ENCODE measurements around the gene CPNE1. TPM values are rescaled to one million over a fixed set of nuclear protein-coding genes. Genes with fewer than 3 reads are reported as not detected.

Gene CPNE1
- total RNA-seq, 1 experiment from 2014 or later = 333 TPM

DNA sequence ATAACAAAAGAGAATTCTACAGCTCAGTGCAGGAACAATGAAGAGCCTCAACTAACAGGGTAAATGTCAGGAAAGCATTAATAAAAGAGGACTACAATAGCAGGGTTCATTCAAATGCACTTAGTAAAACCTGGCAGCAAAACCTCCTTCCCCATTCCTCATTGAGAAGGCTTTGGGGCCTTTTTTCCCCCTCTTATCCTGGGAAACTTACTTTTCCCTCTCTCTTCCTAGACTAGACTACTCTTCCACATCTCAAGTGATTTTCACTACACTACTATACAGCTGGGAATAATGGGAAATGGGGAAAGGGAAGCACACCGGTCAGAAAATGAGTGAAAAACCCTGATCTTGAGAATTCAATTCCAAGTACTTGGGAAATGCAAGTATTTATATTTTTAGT, 44.6 kb upstream of the CPNE1 start (continued):
- TF ChIP-seq, protein P1, sequence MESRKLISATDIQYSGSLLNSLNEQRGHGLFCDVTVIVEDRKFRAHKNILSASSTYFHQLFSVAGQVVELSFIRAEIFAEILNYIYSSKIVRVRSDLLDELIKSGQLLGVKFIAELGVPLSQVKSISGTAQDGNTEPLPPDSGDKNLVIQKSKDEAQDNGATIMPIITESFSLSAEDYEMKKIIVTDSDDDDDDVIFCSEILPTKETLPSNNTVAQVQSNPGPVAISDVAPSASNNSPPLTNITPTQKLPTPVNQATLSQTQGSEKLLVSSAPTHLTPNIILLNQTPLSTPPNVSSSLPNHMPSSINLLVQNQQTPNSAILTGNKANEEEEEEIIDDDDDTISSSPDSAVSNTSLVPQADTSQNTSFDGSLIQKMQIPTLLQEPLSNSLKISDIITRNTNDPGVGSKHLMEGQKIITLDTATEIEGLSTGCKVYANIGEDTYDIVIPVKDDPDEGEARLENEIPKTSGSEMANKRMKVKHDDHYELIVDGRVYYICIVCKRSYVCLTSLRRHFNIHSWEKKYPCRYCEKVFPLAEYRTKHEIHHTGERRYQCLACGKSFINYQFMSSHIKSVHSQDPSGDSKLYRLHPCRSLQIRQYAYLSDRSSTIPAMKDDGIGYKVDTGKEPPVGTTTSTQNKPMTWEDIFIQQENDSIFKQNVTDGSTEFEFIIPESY (IDR thresholded peaks at IDR 0.05; ENCODE audit: extremely low read depth, insufficient replicate concordance, low read length) = no peak
- TF ChIP-seq JUND (IDR thresholded peaks at IDR 0.05) = no peak
- TF ChIP-seq, protein P2, sequence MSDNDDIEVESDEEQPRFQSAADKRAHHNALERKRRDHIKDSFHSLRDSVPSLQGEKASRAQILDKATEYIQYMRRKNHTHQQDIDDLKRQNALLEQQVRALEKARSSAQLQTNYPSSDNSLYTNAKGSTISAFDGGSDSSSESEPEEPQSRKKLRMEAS (IDR thresholded peaks at IDR 0.05) = no peak
- TF ChIP-seq TCF7L2 (IDR thresholded peaks at IDR 0.05; ENCODE audit: borderline replicate concordance, extremely low read depth, insufficient read depth, insufficient read length) = no peak
- TF ChIP-seq ELF1 (IDR thresholded peaks at IDR 0.05; ENCODE audit: borderline replicate concordance, low read depth) = no peak
- no peak for TF ChIP-seq FOSL1 (IDR thresholded peaks at IDR 0.05; ENCODE audit: low read depth)
- no peak for TF ChIP-seq RAD21 (IDR thresholded peaks at IDR 0.05; ENCODE audit: low read depth)
- no peak for TF ChIP-seq CEBPB (IDR thresholded peaks at IDR 0.05; ENCODE audit: low read depth)

DNA sequence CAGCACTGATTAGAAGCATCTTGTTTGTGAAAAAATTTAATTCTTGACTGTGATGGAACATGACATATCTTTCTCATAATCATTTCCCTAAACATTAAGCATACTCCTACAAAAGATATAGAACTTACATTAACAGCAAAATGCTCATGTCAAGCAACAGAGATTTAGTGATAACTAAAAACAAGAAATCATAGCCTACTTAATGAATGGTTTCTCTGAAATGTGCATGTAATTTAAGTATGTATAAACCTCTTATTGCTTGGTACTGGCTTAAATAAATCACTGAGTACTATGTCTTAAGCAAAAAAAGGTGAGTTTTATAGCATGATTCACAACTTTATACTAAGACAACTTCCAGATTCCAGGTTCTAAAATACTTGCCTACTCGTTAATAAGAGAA, 43.8 kb upstream of the CPNE1 start:
- Histone ChIP-seq H4K20me1 (ENCODE audit: insufficient read depth) (peaks cover 65% of the 10 kb centered on the region), H3K9ac (ENCODE audit: low read length) (no peak overlapping the region), H3K9me3 (ENCODE audit: control insufficient read depth in 1 of 2, insufficient read depth in 1 of 2, low read depth in 1 of 2, low read length in 2 of 2) (no peaks in the 10 kb centered on the region), H2AFZ (ENCODE audit: low read depth, low read length, poor library complexity, severe bottlenecking) (no peak overlapping the region), H3K4me2 (ENCODE audit: low read length) (no peak overlapping the region), H3K79me2 (ENCODE audit: insufficient read depth, low read length) (peaks cover 93% of the 10 kb centered on the region), H3K36me3 (ENCODE audit: control insufficient read depth in 1 of 2, insufficient read depth in 2 of 2, low read length in 2 of 2) (peaks cover 78 to 88% of the 10 kb centered on the region in 2 experiments), H3K9me2 (ENCODE audit: insufficient read depth) (no peaks in the 10 kb centered on the region), H3K27me3 (ENCODE audit: insufficient read depth, low read length) (no peaks in the 10 kb centered on the region), H3K4me1 (ENCODE audit: control insufficient read depth in 1 of 2, insufficient read depth in 2 of 2, low read length in 2 of 2) (no peaks in the 10 kb centered on the region), H3K4me3 (replicated peaks in 1 of 2; ENCODE audit: low read depth in 1 of 2, low read length in 2 of 2) (no peak overlapping the region), H3K27ac (ENCODE audit: low read depth, low read length) (no peak overlapping the region)
- ATAC-seq = no peak
- ChIA-PET POLR2A (no interaction called here), CTCF (interaction anchor here (1.5 kb wide), 1 partner anchor 239 kb away, joined by 3 read pairs; no protein-coding TSS in a partner anchor), RAD21 (ENCODE audit: low non-redundant PET in 1 of 2, low total read pairs in 2 of 2, uncharacterized antibody in 2 of 2, unreplicated experiment in 2 of 2) (no interaction called here)
- no peak for DNase-seq (ENCODE audit: low read depth, low spot score)
- no TSS peak for BruUV-seq (replicated peaks)
- TF ChIP-seq ZFX (IDR thresholded peaks at IDR 0.05) (no peak), EGR1 (IDR thresholded peaks at IDR 0.05; ENCODE audit: low read depth) (no peak), EZH2phosphoT487 (IDR thresholded peaks at IDR 0.05; ENCODE audit: borderline replicate concordance) (no peak), RAD21 (IDR thresholded peaks at IDR 0.05; ENCODE audit: low read depth) (no peak), TCF7L2 (IDR thresholded peaks at IDR 0.05; ENCODE audit: borderline replicate concordance, extremely low read depth, insufficient read depth, insufficient read length) (no peak), ZNF274 (IDR thresholded peaks at IDR 0.05; ENCODE audit: low read depth, low read length) (no peak), ELF1 (IDR thresholded peaks at IDR 0.05; ENCODE audit: borderline replicate concordance, low read depth) (no peak), FOSL1 (IDR thresholded peaks at IDR 0.05; ENCODE audit: low read depth) (no peak), SRF (IDR thresholded peaks at IDR 0.05; ENCODE audit: low read depth) (no peak), YY1 (IDR thresholded peaks at IDR 0.05; ENCODE audit: extremely low read depth, insufficient replicate concordance, low read depth, low read length) (no peak), SP1 (IDR thresholded peaks at IDR 0.05; ENCODE audit: low read depth) (no peak)
- TF ChIP-seq, protein P2 (IDR thresholded peaks at IDR 0.05) = no peak
- TF ChIP-seq, protein P1 (IDR thresholded peaks at IDR 0.05; ENCODE audit: extremely low read depth, insufficient replicate concordance, low read length) = no peak
- TF ChIP-seq, protein P3, sequence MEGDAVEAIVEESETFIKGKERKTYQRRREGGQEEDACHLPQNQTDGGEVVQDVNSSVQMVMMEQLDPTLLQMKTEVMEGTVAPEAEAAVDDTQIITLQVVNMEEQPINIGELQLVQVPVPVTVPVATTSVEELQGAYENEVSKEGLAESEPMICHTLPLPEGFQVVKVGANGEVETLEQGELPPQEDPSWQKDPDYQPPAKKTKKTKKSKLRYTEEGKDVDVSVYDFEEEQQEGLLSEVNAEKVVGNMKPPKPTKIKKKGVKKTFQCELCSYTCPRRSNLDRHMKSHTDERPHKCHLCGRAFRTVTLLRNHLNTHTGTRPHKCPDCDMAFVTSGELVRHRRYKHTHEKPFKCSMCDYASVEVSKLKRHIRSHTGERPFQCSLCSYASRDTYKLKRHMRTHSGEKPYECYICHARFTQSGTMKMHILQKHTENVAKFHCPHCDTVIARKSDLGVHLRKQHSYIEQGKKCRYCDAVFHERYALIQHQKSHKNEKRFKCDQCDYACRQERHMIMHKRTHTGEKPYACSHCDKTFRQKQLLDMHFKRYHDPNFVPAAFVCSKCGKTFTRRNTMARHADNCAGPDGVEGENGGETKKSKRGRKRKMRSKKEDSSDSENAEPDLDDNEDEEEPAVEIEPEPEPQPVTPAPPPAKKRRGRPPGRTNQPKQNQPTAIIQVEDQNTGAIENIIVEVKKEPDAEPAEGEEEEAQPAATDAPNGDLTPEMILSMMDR (IDR thresholded peaks at IDR 0.05 in 2 of 3, conservative IDR thresholded peaks at IDR 0.05 in 1 of 3; ENCODE audit: borderline replicate concordance in 1 of 3, insufficient read depth in 1 of 3, low read depth in 2 of 3, low read length in 2 of 3) = no peak
- intact Hi-C loops (cut with micrococcal nuclease) = no loop called here

All from HCT116 (cell line).